Activated naive CD8-positive, alpha-beta T cell (primary cell): ENCODE measurements around the gene SLC2A6.
A peak's percentile ranks its signal among the peaks of the same experiment; 100 is the strongest.

ENCODE experiments used
- H3K27ac Mint-ChIP-seq: one replicate; pipeline ENCODE4 v1.8.0; 2021; ENCODE audit warnings: mixed read lengths
- H3K27me3 Mint-ChIP-seq: one replicate; pipeline ENCODE4 v1.8.0; 2021; ENCODE audit warnings: mixed read lengths
- H3K36me3 Mint-ChIP-seq: one replicate; pipeline ENCODE4 v1.8.0; 2021; ENCODE audit warnings: mixed read lengths
- H3K4me1 Mint-ChIP-seq: one replicate; pipeline ENCODE4 v1.8.0; 2021; ENCODE audit warnings: low read depth, mixed read lengths
- H3K4me3 Mint-ChIP-seq: one replicate; pipeline ENCODE4 v1.8.0; 2021; ENCODE audit warnings: mild to moderate bottlenecking, mixed read lengths
- H3K9me3 Mint-ChIP-seq: one replicate; pipeline ENCODE4 v1.8.0; 2021; ENCODE audit warnings: low read depth, mixed read lengths

SLC2A6 gene

GRCh38 chr9:133437753-133438531 lies 41.0 kb downstream of the SLC2A6 start:
- Mint-ChIP-seq H3K36me3 (no peaks in the 10 kb centered on the region), H3K4me1 (no peaks in the 10 kb centered on the region), H3K4me3 (no peak overlapping the region), H3K27ac (no peak overlapping the region), H3K9me3 (no peaks in the 10 kb centered on the region), H3K27me3 (no peaks in the 10 kb centered on the region)

GRCh38 chr9:133436681-133437080 lies 42.2 kb downstream of the SLC2A6 start:
- H3K27ac Mint-ChIP-seq: no peak overlapping the region
- no peaks in the 10 kb centered on the region for H3K27me3 Mint-ChIP-seq
- no peaks in the 10 kb centered on the region for H3K9me3 Mint-ChIP-seq
- no peaks in the 10 kb centered on the region for H3K36me3 Mint-ChIP-seq
- H3K4me3 Mint-ChIP-seq: no peak overlapping the region
- H3K4me1 Mint-ChIP-seq: no peaks in the 10 kb centered on the region

- Mint-ChIP-seq H3K27me3 (peaks cover 2% of the 10 kb centered on the region), H3K4me3 (no peak overlapping the region), H3K27ac (no peak overlapping the region), H3K9me3 (no peaks in the 10 kb centered on the region), H3K4me1 (peaks cover 3% of the 10 kb centered on the region), H3K36me3 (no peaks in the 10 kb centered on the region)
Measured at GRCh38 chr9:133433351-133433843, 45.5 kb downstream of the SLC2A6 start.

- H3K4me1 Mint-ChIP-seq: peaks cover 5% of the 10 kb centered on the region
- H3K4me3 Mint-ChIP-seq: peak overlapping the region; percentile 52
- H3K27ac Mint-ChIP-seq: no peak overlapping the region
- peaks cover 15% of the 10 kb centered on the region for H3K27me3 Mint-ChIP-seq
- no peaks in the 10 kb centered on the region for H3K36me3 Mint-ChIP-seq
- no peaks in the 10 kb centered on the region for H3K9me3 Mint-ChIP-seq
Measured at GRCh38 chr9:133430244-133430643, 48.7 kb downstream of the SLC2A6 start.

DNA sequence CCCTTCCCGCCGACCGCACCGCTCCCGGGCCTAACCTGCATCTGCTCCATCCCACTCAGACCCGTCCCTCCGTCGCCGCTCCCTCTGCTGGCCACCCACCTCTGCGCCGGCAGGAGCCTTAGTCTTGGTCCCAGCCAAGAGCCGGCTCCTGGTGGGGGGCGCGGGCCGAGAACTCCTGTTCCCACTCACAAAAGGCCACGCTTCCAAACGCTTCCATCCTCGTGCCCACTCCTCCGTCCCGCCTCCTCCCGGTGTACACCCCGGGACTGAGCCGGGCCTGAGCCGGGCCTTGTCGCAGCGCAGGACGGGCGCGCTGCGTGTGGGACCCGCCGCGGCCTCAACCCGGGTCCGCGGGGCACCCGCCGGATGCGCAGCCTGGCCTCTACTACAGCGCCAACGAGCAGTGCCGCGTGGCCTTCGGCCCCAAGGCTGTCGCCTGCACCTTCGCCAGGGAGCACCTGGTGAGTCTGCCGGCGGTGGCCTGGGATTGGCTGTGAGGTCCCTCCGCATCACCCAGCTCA lies 49.2 kb downstream of the SLC2A6 start:
- peak overlapping the region; percentile 52 for H3K4me3 Mint-ChIP-seq
- peaks cover 5% of the 10 kb centered on the region for H3K4me1 Mint-ChIP-seq
- peaks cover 15% of the 10 kb centered on the region for H3K27me3 Mint-ChIP-seq
- H3K27ac Mint-ChIP-seq: no peak overlapping the region
- no peaks in the 10 kb centered on the region for H3K9me3 Mint-ChIP-seq
- no peaks in the 10 kb centered on the region for H3K36me3 Mint-ChIP-seq

DNA sequence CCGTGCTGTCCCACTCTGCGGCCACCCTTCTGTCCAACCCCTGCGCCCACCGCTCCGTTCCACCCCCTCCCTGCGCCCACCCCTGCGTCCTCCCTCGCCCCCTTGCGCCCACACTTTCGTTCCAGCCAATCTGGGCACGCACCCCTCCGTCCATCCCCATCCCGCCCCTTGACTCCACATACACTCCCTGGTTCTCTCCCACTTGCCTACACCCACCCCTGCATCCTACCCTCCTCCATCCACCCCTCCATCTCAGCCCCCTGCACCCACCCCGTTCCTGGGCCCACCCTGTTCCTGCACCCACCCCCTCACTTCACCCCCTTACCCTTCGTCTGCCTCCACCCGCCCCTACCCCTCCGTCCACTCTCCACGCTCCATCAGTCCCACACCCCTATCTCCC lies 49.7 kb downstream of the SLC2A6 start:
- Mint-ChIP-seq H3K4me3 (no peak overlapping the region), H3K9me3 (no peaks in the 10 kb centered on the region), H3K27me3 (peaks cover 15% of the 10 kb centered on the region), H3K4me1 (peaks cover 5% of the 10 kb centered on the region), H3K27ac (no peak overlapping the region), H3K36me3 (no peaks in the 10 kb centered on the region)

GRCh38 chr9:133428617-133429101 lies 50.2 kb downstream of the SLC2A6 start:
- Mint-ChIP-seq H3K36me3 (no peaks in the 10 kb centered on the region), H3K27ac (no peak overlapping the region), H3K9me3 (no peaks in the 10 kb centered on the region), H3K4me1 (peaks cover 5% of the 10 kb centered on the region), H3K27me3 (peaks cover 15% of the 10 kb centered on the region), H3K4me3 (no peak overlapping the region)

DNA sequence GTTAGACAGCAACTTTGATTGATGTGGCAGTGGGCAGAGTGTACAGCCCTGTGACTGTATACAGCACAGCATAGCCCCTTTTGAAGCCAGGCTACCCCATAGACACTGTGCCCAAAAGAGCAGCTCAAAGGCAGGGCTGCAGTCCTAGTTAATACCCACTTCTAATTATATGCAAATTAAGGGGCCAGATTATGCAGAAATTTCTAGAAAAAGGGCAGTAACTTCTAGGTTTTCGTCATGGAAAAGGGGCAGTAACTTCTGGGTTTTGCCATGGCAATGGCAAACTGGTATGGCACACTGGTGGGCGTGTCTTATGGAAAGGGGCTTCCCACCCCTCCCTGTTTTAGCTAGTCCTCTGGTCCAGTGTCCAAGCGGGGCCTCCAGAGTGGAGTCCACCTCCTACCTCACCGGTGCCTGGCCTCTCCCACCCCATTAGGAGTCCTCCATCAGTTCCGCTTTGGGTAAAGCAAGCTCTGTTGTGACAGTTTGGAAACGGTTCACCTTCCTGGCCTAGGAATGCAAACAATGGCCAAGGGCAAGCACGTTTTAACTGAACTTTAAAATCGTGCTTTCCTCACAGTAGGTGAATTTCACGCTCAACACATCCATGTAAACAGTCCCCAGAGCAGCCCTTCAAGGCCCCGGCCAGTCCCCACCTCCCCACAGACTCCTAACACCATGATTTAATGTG lies 51.1 kb downstream of the SLC2A6 start:
- H3K36me3 Mint-ChIP-seq: no peaks in the 10 kb centered on the region
- no peak overlapping the region for H3K27ac Mint-ChIP-seq
- H3K9me3 Mint-ChIP-seq: no peaks in the 10 kb centered on the region
- peaks cover 5% of the 10 kb centered on the region for H3K4me1 Mint-ChIP-seq
- H3K27me3 Mint-ChIP-seq: peaks cover 15% of the 10 kb centered on the region
- peak overlapping the region; percentile 60 for H3K4me3 Mint-ChIP-seq

GRCh38 chr9:133426011-133426410 lies 52.9 kb downstream of the SLC2A6 start:
- Mint-ChIP-seq H3K27ac (no peak overlapping the region), H3K27me3 (peaks cover 15% of the 10 kb centered on the region), H3K4me3 (no peak overlapping the region), H3K9me3 (no peaks in the 10 kb centered on the region), H3K4me1 (peaks cover 11% of the 10 kb centered on the region), H3K36me3 (no peaks in the 10 kb centered on the region)

GRCh38 chr9:133425049-133425632 lies 53.8 kb downstream of the SLC2A6 start:
- Mint-ChIP-seq H3K9me3 (no peaks in the 10 kb centered on the region), H3K36me3 (no peaks in the 10 kb centered on the region), H3K27me3 (peaks cover 14% of the 10 kb centered on the region), H3K4me1 (peaks cover 13% of the 10 kb centered on the region), H3K4me3 (no peak overlapping the region), H3K27ac (no peak overlapping the region)

- Mint-ChIP-seq H3K9me3 (no peaks in the 10 kb centered on the region), H3K4me1 (peaks cover 15% of the 10 kb centered on the region)
Measured at GRCh38 chr9:133424187-133424586, 54.7 kb downstream of the SLC2A6 start.

GRCh38 chr9:133423216-133423615 lies 55.7 kb downstream of the SLC2A6 start:
- H3K4me1 Mint-ChIP-seq: peaks cover 23% of the 10 kb centered on the region
- H3K27me3 Mint-ChIP-seq: peaks cover 13% of the 10 kb centered on the region
- no peaks in the 10 kb centered on the region for H3K36me3 Mint-ChIP-seq
- H3K27ac Mint-ChIP-seq: no peak overlapping the region
- H3K9me3 Mint-ChIP-seq: no peaks in the 10 kb centered on the region
- no peak overlapping the region for H3K4me3 Mint-ChIP-seq

More at GRCh38 chr9:133424187-133424586, 54.7 kb downstream of the SLC2A6 start:
- Mint-ChIP-seq H3K36me3 (no peaks in the 10 kb centered on the region), H3K27ac (no peak overlapping the region), H3K4me3 (no peak overlapping the region), H3K27me3 (peaks cover 13% of the 10 kb centered on the region)

DNA sequence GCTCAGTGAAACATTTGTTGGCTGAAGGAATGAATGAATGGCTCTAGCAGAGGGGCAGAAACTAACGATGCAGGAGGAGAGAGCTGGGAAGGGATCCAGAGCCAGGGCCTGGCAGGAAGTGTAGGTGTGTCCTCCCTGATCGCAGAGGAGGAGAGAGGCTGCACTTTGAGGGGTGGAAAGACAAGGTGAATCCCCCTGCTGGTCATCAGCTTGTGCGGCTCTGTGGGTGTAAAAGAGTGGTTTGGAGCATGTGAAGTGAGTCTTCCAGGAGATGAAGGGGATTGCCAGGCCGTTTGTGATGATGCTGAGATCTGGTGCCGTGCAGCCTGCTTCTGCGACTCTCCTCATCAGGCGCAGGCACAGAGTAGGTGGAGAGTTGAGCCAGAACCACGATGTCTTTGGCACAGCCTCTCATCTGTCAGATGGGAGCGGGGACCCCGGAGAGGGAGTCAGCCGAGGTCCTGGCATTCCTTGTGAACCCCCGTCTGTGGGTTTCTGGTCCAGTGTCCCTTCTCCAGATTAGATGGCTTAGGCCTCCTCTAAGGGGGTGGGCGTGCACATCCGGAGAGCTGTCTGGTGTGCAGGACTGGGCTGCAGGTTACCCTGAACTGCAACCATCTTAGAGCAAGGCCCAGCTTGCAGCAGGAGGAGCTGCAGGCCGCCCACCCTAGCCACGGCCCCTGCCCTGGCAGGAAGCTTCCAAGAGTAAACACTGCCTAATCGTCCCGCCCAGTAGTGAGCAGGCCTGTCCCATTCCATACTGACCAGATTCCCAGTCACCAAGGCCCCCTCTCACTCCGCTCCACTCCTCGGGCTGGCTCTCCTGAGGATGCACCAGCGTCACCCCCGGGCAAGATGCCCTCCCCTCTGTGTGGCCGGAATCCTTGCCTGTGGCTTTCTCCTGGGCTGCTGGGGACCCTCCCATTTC lies 57.0 kb downstream of the SLC2A6 start, which contains the start of gene ADAMTS13:
Gene ADAMTS13, plus strand, starts transcription at position 753 of the 928 bp plus-strand sequence. Its CDS starts 77 bp downstream, at position 830.
- Mint-ChIP-seq H3K4me1 (peaks cover 22% of the 10 kb centered on the region), H3K9me3 (no peaks in the 10 kb centered on the region), H3K27ac (peak within 1 kb of the TSS; percentile 42), H3K36me3 (no peaks in the 10 kb centered on the region), H3K27me3 (peaks cover 3% of the 10 kb centered on the region), H3K4me3 (no peak within 1 kb of the TSS)
